GM18861 (cell line): ENCODE data around the gene SORCS2.
"Not testable (repeated sequence)": the region's sequence is repeated elsewhere in the genome, so short reads cannot be mapped to it uniquely, and the experiment has no call there.

ENCODE experiments used
- ATAC-seq: cut with Tn5 transposase; IDR thresholded peaks from one replicate; pipeline ENCODE4 v1.9.1; 2021; ENCODE audit not compliant: unreplicated experiment

The SORCS2 gene

DNA sequence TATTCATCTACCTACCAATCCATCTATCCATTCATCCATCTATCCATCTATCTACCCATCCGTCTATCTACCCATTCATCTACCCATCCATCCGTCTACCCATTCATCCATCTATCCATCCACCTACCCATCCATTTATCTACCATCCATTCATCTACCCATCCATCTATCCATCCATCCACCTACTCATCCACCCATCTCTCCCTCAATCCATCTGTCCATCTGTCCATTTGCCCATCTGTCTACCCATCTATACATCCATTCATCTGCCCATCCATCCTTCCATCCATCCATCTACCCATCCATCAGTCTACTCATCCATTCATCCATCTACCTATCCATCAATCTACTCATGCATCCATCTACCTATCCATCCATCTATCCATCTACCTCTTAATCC lies 369.2 kb downstream of the SORCS2 start:
- no peak for ATAC-seq

DNA sequence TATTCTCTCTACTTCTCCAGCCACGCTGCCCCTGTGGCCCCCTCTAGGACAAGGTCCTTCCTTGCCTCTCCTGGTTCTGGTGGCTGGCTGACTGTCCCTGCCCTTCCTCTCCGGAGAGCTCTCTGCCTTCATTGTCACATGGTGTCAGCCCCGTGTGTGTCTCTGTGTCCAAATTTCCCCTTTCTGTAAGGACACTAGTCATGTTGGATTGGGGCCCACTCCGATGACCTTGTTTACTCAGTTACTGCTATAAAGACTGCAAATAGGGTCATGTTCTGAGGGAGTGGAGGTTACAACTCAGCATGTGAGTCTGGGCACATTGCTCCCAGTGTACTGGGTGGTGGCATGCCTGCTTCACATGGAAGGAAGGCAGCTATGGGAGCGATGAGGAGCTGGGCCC lies 371.9 kb downstream of the SORCS2 start:
- ATAC-seq = no peak

DNA sequence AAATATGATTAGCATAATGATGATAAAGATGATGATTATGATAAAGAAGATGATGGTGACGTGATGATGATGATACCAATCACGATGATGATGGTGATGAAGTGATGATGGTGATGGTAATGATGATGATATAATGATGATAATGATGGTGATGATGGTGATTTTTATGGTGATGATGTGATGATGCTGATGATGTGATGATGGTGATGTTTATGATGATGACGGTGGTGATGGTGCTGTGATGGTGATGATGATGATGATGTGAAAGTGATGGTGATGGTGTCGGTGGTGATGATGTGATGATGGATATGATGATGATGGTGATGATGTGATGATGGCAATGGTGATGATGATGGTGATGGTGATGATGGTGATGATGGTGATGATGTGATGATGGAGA lies 373.1 kb downstream of the SORCS2 start:
- ATAC-seq = no peak

DNA sequence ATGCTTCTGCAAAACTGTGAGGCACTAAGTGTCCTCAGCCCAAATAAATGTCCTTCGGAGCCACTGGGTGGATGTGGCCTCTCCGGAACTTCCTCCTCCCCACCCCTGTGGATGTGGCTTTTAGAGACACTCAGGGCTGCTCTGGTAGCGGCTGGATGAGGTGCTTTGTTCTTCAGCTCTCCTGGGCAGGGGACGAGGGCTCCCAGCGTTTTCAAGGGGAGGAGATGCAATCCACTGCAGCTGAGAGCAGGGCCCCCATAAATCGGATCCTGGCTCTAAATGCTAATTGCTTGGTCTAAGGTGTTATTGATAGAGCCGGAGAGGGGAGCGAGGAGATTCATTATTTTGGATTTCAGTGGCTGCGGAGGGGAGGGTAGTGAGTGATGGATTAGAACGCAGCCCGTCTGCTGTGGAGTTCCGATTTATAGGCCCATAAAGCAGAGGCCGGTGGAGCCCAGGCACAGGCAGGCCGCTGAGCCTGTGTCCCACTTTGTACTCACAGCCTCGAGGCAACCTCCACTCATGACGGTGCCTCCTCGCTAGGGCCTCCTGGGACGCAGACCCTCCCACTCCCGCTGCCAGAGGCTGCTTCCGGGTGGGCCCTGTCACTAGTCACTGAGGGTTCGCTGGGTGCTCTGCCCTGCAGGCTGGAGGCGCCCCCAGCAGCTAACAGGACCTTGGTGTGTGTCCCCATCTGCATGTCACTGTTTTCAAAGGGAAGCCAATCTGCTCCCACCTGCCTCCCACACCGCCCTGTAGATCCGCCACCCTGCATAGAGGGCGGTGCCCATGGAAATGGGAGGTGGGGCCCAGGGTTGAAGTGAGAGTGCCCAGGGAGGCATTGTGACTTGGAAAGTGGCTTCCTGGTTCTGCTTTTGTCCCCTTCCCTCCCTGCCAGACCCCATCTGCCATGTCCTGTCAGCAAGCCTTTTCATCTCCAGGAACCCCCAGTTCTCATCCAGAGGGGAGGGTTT lies 377.8 kb downstream of the SORCS2 start:
- ATAC-seq = no peak

DNA sequence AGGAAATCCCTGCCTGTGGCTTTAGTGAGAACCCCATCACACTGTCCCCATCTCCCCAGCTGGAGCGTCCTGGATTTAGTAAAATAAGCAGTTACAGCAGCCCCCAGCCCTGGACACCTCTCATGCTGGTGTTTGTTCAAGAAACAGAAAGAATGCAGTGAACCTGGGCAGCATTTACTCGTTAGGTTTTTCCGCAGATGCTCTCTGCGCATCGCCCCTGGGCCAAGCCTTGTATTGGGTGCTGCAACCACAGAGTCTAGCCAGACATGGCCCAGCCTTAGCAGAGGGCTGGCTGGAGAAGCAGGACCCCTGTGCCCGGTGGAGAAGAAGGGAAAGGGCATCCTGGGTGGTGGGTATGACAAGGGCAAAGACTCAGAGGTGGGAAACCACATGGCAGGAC lies 378.7 kb downstream of the SORCS2 start:
- no peak for ATAC-seq

DNA sequence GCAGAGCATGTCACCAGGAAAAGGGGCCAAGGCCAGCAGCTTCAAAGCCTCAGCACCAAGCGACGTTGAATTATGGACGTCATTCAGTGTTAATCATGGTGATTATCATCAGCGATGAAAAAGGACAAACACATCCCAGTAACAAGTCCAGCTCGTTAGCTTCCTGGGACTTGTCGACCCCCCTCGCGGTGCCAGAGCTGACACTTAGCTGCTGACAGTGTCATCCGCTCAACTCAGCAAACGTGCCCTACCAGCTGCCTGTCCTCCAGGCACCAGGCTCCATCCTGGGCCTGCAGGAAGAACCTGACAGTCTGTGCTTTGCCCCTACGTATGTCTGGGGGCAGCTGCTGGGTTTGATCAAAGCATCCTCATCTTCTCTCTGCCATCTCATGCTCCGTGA lies 379.4 kb downstream of the SORCS2 start:
- no peak for ATAC-seq

DNA sequence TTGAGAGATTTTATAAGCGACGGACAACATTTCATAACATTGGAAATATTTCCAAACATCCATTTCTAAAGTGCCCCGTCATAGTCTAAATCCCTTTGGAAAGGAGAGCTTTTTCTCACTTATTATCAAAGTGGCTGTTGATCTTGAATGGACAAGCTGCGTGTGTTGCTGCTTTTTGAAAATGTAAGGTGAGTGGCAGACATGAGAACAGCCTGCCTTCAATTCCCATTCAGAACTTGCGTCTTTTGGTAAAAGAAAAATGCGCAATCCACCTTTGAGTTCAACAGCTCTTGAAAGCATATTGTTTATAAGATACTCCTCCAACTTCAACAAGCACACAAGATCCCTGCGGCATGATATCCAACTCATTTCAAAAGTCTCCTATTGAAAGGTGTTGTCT lies 380.6 kb downstream of the SORCS2 start:
- no peak for ATAC-seq

DNA sequence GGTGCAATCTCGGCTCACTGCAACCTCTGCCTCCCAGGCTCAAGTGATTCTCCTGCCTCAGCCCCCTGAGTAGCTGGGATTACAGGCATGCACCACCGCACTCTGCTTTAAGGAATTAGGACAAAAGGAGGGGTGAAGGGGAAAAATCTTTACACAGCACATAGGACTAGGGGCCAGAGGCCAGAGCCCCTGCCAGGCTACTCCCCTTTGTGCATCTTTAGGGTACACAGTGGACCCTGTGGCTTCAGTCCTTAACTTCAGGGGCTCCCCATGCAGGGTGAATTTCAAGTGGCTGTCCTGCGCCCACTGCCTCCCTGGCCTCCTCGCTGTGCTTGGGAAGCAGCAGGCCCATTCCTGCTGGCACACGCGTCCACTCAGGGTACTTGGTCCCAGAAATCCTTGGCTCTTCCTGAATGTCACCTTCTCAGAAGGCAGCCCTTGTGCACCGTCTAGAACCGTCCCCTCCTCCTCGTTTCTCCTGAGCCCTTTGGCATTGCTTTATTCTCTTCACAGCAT lies 381.3 kb downstream of the SORCS2 start:
- ATAC-seq = no peak

DNA sequence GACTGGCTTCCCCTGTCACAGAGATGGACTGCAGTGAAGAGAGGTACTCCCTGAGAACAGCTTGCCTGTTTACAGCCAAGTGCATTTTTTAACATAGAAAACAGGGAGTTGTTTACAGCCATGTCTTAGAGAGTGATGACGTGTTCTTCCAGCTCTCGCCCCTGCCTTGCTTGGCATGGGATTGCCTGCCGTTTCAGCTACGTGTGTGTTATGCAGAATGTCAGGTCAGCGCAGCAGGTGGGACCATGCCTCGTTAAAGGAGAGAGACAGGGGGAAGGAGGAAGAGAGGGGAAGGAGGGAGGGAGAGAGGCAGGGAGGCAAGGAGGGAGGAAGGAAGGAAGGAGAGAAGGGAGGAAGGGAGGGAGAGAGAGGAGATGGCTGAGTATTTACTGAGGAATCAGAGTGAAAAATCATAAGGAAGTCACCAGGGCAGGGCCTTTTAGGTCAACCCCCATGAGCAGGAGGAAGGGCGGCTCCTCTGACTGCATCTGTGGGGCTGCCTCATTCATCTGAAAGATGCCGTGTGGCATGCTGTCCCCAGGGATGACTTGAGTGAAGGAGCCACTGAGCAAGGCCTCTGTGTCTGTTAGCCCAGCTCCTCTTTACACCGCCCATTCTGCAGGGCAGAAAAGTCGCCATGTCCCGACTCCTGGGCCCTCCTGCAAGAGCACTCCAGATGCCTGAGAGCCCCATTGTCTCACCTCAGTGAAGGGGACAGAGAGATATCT lies 382.1 kb downstream of the SORCS2 start:
- no peak for ATAC-seq

DNA sequence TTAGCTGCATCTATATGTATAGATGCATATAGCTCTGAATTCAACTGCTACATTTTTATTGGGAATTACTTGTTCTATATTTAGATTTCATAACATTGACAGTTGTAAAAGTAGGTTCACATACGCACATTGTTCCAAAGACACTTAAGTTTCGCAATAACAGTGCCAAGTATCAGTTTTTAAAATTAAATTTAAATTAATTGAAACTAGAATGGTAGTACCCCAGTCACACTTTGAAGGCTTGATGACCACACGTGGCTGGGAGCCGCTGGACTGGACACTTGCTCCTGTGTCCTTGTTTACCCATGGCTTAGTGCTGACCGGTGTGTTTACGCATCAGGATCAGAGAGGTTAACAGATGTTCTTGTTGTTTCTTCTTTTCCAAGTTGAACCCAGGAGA lies 383.1 kb downstream of the SORCS2 start:
- no peak for ATAC-seq

DNA sequence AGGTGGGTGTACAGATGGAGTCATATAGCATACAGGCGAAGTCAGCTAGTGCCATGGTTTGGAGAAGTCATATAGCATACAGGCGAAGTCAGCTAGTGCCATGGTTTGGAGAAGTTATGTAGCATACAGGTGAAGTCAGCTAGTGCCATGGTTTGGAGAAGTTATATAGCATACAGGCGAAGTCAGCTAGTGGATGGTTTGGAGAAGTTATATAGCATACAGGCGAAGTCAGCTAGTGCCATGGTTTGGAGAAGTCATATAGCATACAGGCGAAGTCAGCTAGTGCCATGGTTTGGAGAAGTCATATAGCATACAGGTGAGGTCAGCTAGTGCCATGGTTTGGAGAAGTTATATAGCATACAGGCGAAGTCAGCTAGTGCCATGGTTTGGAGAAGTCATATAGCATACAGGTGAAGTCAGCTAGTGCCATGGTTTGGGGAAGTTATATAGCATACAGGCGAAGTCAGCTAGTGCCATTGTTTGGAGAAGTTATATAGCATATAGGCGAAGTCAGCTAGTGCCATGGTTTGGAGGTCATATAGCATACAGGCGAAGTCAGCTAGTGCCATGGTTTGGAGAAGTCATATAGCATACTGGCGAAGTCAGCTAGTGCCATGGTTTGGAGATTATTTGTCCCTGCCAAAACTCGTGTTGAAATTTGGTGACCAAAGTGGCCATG lies 385.2 kb downstream of the SORCS2 start:
- ATAC-seq = not testable (repeated sequence)

DNA sequence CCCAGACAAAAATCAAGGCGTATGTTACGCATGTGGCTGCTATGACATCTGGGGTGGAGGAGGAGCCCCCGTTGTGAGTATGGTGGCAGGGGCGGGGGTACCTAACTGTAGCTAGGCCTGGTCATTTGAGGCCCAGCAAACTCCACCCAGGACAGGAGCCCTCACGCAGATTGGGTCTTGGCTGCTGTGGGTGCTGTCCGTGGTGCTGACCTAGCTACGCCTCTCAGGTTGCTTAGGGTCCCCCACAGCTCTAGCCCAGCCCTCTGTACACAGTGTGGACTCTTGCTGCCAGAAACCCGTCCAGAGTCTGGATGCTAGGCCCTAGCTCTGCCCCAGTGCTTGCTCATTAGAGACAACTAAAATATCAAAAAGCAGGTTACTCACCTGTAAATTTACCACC lies 389.1 kb downstream of the SORCS2 start:
- no peak for ATAC-seq

DNA sequence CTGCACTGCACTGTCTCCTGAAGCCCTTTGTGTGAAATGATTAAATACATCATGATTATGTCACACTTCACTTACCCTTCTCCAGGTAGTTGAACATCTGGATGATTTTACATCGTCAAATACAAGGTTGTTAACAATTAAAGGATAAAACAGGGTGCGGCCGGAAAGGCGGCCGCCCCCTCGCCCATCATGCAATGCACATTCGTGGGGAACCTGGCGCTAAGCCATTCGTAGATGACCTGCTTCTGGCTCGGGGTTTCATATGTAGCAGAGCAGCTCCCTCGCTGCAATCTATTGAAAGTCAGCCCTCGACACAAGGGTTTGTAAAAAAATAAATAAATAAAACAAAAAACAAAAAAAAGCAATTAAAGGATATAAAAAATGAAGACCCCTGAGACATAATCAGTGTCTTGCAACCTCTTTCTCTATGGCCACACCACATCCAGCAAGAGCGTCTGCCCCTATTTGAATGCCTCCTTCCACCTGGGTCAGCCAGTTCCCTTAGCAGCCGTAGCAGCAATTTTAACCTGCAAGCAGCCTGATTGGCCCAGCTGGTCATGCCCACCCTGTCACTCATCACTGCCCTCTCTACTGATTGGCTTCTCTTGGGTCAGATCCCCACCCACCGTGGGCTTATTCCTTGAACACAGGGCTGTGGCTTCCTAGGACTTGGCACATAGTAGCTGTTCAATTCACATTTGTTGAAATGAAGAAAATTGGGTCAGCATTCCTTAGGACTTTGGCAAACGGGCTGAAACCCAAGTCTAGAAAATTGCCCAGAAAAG lies 390.2 kb downstream of the SORCS2 start:
- no peak for ATAC-seq

DNA sequence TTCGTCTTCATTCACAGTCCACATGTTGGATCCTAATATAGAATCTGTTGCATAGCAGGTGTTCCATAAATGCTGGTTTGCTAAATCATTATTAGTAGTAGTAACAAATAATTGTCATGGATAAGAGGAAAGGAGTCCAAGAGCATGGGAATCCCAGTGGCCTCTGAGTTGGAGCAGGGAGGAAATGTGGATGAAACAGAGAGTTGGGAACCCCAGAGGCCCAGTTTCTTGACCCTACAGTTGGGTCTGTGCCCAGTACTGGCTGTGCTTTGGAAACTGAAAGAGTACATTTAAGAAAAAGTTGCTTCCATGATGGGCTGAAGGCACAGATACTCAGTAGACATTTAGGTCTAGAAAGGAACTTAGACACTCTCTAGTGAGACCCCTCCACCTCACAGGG lies 391.8 kb downstream of the SORCS2 start:
- no peak for ATAC-seq

DNA sequence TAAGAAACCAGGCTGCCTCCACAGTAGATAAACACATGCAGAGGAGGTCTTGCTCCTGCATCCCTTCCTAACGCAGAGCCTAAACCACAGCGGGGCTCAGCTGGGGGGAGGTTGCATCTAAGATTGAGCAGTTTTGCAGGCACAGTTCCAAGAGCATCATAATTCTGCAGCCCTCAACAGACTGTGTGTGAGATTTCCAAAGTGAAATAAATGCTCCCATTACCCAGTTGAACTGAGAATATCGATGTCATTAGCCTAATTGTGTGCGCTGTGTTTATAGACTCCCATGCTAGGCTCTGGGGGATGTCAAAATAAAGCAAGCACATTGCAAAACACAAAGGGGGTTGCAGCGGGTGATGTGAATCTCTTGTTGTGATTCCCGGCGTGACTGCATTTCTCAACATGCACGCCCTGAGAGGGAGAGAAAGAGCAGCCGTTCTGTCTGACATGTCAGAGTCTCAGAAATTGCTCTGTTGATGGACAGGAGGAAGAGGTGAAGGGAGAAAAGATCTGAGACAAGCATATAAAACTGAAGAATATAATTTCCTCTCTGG lies 392.3 kb downstream of the SORCS2 start:
- no peak for ATAC-seq

DNA sequence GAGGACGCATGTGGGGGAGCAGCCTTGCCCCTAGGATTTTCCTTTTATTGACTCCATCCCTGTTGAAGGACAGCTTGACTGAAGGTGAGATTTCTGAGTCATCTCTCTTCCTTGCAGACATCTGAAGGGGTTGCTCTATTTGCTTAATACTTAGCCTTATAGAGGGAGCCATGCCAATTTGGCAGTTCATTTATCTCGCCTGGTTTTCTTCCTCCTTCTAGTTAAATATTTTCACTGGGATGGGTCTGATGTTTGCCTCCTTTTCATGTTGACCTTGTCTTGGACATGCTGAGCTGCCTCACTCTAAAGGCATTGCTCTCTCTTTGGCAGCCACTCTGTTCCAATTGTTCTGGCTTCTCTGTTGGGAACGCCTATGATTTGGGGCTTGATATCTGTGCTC lies 393.4 kb downstream of the SORCS2 start:
- no peak for ATAC-seq

DNA sequence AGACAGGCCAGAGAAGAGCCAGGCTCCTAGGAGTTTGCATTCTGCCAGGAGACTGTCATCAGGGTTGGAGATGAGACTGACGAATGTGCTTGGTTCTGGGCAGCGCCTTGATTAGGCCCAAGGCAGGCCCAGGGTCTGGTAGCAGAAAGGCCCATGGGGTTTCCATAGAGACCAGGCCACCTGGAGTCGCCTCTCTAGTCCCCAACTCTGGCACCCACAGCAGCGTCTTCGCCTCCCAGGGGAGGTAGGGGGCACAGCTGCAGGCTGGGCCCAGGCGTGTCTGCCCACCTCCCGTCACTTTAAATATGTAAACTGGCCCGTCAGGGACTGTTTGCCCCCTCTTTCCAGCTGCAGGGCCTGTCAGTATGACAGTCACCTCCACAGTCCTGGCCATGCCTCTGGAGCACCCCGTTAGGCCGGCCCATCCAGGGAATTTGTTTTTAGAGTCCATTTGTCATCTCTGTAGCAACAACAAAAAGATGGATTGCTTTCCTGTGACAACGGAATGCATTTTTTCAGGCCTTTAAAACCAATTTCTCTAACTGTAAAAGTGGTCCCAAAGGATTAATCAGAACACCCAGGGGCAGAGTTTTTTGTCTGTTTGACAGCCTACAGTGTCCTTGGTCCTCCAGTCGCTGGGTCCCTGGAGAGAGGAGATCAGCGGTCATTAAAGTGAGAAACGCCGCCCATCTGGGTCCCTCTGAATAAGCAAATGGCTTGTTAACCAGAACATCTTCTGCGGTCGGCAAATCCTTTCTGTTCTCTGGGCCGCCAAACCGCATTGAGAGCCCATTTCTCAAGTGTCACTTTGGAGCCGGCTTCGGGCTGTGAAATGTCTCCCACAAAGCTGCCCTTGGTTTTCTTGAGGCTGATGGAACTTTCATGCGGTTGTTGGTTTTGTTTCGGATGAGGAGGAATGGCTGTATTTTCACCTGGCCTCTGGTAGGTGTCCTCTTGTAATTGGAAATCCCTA lies 395.4 kb downstream of the SORCS2 start:
- no peak for ATAC-seq

DNA sequence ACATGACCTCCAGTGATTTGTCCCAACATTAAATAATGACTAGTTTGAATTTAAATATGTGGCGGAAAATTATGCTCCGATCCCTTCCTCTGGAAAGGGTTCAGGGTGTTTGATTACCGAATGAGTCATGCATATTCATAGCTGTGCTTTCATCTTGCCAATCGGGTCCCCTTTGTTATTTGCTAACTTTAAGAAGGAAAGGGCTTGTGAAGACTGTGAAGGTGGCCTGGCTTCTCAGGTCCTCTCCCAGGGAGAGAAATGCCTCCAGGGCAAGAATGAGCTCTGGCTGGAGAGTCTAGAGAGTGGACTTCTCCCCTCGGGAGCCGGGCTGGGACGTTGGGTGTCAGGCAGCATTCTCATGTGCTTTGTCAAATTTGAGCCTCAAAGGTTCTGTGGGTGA lies 397.9 kb downstream of the SORCS2 start:
- ATAC-seq = no peak

DNA sequence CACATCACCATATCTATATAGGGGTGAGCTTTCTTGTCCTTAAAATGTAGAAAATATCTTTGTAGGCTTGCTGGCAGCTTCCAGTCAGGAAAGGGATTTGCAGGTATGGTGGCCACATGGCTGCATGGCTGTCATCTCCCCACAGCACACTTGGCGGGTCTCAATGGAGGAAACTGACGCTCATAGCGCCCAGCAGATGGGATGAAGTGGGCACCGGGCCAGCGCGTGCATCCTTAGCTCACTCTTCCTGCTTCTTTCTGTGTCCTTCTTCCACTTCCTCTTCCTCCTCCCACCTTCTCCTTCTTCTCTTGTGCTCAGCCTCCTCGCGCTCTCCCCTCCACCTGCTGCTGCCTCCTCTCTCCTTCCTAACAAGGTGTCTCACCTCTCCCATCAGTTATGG lies 398.6 kb downstream of the SORCS2 start:
- no peak for ATAC-seq
